ENCODE data around the gene CSTB.

- peak; percentile 69 for TF ChIP-seq POLR2AphosphoS5 (IDR thresholded peaks at IDR 0.05; ENCODE audit: low read depth, low read length)
- TF ChIP-seq TAF1 (IDR thresholded peaks at IDR 0.05; ENCODE audit: borderline replicate concordance, insufficient read depth, low read length), result peak; percentile 31; the same call in 1 of the 2 replicates
- no peak for TF ChIP-seq FOXP2 (optimal IDR thresholded peaks at IDR 0.05; ENCODE audit: borderline replicate concordance, extremely low read depth, extremely low read length, insufficient read depth)
- TF ChIP-seq, protein P1, sequence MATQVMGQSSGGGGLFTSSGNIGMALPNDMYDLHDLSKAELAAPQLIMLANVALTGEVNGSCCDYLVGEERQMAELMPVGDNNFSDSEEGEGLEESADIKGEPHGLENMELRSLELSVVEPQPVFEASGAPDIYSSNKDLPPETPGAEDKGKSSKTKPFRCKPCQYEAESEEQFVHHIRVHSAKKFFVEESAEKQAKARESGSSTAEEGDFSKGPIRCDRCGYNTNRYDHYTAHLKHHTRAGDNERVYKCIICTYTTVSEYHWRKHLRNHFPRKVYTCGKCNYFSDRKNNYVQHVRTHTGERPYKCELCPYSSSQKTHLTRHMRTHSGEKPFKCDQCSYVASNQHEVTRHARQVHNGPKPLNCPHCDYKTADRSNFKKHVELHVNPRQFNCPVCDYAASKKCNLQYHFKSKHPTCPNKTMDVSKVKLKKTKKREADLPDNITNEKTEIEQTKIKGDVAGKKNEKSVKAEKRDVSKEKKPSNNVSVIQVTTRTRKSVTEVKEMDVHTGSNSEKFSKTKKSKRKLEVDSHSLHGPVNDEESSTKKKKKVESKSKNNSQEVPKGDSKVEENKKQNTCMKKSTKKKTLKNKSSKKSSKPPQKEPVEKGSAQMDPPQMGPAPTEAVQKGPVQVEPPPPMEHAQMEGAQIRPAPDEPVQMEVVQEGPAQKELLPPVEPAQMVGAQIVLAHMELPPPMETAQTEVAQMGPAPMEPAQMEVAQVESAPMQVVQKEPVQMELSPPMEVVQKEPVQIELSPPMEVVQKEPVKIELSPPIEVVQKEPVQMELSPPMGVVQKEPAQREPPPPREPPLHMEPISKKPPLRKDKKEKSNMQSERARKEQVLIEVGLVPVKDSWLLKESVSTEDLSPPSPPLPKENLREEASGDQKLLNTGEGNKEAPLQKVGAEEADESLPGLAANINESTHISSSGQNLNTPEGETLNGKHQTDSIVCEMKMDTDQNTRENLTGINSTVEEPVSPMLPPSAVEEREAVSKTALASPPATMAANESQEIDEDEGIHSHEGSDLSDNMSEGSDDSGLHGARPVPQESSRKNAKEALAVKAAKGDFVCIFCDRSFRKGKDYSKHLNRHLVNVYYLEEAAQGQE (IDR thresholded peaks at IDR 0.05; ENCODE audit: insufficient read depth in 1 of 2, low read depth in 2 of 2, low read length in 2 of 2), result no peak
- TF ChIP-seq SIN3A (IDR thresholded peaks at IDR 0.05; ENCODE audit: borderline replicate concordance, insufficient read depth, low read length), result 0 out of 2 replicates have a peak, but pooled peaks have one; percentile 27
Measured at GRCh38 chr21:43728467-43729390, 47.4 kb downstream of the CSTB start.
